ENCODE data around the gene SUPT5H.

SUPT5H gene

DNA sequence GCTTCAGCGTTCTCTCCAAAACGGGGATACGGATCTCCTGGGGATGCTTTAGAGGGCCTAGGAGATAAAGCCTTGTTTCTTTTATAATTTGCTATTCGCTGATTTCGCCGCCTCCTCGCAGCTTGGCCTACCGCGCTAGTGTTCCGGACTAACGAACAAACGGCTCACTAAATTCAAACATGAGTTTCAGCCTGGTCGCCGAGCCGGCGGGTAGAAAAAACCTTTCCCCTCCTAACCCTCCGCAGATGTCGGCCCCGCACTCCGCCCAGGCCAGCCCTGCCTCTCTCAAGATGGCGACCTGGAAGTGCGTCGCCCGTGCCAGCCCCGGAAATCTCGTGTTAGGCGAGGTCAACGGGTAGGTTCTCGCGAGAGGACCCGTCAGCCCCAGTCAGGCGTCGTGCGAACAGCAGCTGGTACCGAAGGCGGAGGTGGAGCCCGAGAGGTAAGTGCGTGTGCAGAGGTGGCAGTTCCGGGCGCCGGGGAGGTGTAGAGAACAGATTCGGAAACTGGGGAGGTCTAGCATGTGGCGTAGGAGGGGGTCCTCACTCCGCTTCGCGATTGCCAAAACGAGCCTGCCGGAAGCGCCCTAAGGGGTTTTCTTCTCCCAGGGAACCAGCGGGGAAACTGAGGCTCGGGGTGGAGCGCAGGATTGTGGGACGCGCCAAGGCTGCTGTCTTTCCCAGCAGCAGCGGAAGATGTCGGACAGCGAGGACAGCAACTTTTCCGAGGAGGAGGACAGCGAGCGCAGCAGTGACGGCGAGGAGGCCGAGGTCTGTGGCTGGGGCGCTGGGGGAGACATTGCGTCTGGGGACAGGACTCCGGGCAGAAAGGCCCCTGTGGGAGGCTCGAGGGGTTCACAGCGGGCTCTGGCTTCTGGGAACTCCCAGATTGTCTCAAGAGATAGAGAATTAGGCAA is at the start of gene SUPT5H:
Gene SUPT5H (plus strand): TSS at position 387 of the 916 bp plus-strand sequence. CDS start 309 bp downstream, at position 696.
- TF ChIP-seq, protein P1, sequence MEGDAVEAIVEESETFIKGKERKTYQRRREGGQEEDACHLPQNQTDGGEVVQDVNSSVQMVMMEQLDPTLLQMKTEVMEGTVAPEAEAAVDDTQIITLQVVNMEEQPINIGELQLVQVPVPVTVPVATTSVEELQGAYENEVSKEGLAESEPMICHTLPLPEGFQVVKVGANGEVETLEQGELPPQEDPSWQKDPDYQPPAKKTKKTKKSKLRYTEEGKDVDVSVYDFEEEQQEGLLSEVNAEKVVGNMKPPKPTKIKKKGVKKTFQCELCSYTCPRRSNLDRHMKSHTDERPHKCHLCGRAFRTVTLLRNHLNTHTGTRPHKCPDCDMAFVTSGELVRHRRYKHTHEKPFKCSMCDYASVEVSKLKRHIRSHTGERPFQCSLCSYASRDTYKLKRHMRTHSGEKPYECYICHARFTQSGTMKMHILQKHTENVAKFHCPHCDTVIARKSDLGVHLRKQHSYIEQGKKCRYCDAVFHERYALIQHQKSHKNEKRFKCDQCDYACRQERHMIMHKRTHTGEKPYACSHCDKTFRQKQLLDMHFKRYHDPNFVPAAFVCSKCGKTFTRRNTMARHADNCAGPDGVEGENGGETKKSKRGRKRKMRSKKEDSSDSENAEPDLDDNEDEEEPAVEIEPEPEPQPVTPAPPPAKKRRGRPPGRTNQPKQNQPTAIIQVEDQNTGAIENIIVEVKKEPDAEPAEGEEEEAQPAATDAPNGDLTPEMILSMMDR (IDR thresholded peaks at IDR 0.05; ENCODE audit: extremely low read depth, missing control alignments) = no peak
- DNase-seq (ENCODE audit: low spot score) = peak; percentile 93

DNA sequence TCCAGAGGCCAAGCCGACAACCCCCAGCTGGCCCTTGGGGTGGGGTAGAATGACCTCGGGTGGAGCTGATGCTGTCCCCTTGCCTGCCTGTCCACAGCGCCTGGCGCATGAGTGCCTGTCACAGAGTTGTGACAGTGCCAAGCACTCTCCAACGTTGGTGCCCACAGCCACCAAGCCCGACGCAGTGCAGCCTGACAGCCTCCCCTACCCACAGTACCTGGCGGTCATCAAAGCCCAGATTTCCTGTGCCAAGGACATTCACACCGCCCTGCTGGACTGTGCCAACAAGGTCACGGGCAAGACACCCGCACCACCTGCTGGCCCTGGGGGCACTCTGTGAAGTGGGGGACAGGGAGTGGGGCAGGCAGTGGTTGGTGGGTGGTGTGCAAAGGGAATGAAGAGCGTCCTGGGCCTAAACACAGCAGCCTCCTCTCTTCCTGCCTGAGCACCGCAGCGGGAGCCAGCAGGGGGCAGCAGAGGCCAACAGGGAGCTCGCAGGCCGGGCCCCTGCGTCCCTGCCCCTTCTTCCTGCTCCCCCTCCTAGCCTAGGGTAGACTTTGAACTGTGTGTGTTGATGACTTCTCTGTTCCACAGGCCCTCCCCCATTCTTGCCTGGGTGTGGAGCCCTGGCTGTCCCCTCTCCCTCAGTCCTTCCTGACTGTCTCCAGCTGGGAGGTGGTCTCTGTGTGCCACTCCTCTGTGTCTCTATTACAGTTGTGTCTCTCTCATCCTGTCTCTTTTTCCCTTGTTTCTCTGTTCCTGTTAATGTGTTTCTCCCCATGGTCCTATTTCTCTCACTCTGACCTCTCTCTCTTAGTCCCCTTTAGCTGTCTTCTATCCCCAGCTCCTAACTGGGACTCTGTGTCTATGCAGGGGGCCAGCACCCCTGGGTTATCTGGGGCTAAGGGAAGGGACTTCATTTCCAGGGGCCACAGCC is 47.8 kb upstream of the SUPT5H start:
- peak; percentile 86 for DNase-seq (ENCODE audit: low spot score)
- TF ChIP-seq, protein P1 (IDR thresholded peaks at IDR 0.05; ENCODE audit: extremely low read depth, missing control alignments) = peak; percentile 92

DNA sequence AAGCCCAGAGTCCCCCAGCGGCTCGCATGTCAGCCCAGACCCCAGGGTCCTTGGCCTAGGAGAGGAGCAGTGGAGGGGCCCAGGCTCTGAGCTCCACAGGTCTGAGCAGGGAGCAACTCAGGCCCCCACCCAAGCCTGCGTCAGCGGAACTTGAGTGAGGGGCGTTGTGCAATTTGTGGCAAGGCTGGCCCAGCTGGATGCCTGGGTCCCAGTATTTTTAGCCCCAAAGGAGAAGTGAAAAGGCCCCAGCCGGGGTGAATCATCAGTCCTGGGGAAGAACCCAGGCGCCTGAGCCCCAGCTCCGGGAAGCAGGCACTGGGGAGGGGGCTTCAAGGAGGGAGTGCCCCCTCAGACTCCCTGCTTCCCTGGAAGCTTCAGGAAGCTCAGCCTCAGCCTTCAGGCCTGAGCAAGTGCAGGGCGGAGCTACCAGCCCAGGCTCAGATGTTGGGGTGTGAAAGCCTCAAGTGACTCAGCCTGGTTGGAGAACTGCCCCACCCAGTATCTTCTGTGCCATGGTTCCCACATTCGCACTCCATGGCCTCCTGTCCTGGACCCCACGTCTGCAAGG is 47.0 kb upstream of the SUPT5H start:
- DNase-seq (ENCODE audit: low spot score) = no peak

DNA sequence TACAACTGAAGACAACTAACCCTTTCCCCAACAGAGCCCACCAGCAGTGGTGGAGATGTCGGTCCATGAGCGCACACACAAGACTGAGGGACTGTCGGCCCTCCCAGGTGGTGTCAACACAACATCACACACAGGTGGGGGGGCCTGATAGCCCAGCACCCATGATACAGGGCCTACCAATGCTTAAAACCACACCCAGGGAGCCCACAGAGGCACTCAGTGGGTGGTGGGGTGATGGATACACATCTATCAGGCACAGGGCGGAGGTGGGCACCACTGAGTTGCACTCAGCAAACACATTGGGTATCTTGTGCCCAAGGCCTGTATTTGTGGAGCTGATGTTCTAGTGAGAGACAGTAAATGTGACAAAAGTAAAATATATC is 45.7 kb upstream of the SUPT5H start:
- no peak for DNase-seq (ENCODE audit: low spot score)
- TF ChIP-seq, protein P1 (IDR thresholded peaks at IDR 0.05; ENCODE audit: extremely low read depth, missing control alignments) = no peak

More for the DNA sequence above, 47.0 kb upstream of the SUPT5H start:
- TF ChIP-seq, protein P1 (IDR thresholded peaks at IDR 0.05; ENCODE audit: extremely low read depth, missing control alignments) = no peak

DNA sequence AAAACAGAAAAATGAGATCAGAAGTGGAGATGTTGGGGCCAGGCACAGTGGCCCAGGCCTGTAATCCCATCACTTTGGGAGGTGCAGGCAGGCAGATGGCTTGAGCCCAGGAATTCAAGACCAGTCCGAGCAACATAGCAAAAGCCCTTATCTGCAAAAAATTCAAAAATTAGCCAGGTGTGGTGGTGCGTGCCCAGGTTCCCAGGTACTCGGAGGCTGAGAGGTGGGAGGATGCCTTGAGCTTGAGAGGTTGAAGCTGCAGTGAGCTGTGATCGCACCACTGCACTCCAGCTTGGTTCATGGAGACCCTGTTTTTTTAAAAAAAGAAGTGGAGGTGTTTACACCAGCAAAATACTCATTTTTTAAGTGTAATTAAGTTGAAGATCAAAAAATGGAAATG is 45.3 kb upstream of the SUPT5H start:
- no peak for DNase-seq (ENCODE audit: low spot score)
- TF ChIP-seq, protein P1 (IDR thresholded peaks at IDR 0.05; ENCODE audit: extremely low read depth, missing control alignments) = no peak

DNA sequence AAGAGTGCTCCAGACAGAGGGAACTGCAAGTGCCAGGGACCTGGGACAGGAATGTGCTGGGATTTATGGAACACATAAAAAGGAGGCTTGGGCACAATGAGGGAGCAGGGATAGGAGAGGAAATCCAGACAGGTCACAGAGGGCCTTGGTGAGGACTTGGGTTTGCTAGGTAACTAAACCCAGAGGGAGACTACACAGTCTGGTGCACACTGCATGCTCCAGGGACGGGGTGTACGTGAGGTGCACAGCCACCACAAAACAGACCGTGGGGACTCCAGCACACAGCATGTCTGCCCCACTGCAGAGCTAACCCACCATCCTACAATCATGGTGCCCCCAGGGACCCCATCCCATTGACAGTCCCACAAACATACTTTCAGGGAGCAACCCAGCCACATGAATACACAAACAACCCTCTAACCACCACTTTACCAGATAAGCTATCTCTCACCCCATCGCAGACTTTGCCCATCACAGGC is 44.3 kb upstream of the SUPT5H start:
- TF ChIP-seq, protein P1 (IDR thresholded peaks at IDR 0.05; ENCODE audit: extremely low read depth, missing control alignments) = no peak
- no peak for DNase-seq (ENCODE audit: low spot score)

Data from GM20000 (cell line).